Fibroblast of mammary gland (primary cell): ENCODE measurements around the gene ASB10.
A peak's percentile ranks its signal among the peaks of the same experiment; 100 is the strongest.

Source experiments
- DNase-seq: peaks from one replicate; pipeline ENCODE4 v3.0.0-alpha.2; 2010; ENCODE audit warnings: low read depth
- H3K4me3 ChIP-seq: 2 replicates; pipeline ENCODE4 v1.5.1; 2011; ENCODE audit warnings: low read depth, mild to moderate bottlenecking, low read length, moderate library complexity; ENCODE audit not compliant: control insufficient read depth
- CTCF ChIP-seq: conservative IDR thresholded peaks from 2 replicates; pipeline ENCODE4 v1.5.1; 2011; ENCODE audit warnings: low read depth, low read length, inconsistent platforms; ENCODE audit not compliant: control insufficient read depth, insufficient read depth

Gene ASB10

GRCh38 chr7:151174246-151175046, 12.6 kb downstream of the ASB10 start:
- no peak overlapping the region for H3K4me3 ChIP-seq
- no peak for TF ChIP-seq CTCF
- peak; percentile 38 for DNase-seq

- DNase-seq: no peak
- H3K4me3 ChIP-seq: no peak overlapping the region
- TF ChIP-seq CTCF: no peak
These were observed 13.4 kb downstream of the ASB10 start for GRCh38 chr7:151173386-151174245.

GRCh38 chr7:151172273-151173141, 14.5 kb downstream of the ASB10 start:
- H3K4me3 ChIP-seq: no peak overlapping the region

GRCh38 chr7:151168787-151169162, 18.3 kb downstream of the ASB10 start:
- H3K4me3 ChIP-seq: no peak overlapping the region
- no peak for DNase-seq
- TF ChIP-seq CTCF: no peak

More at GRCh38 chr7:151172273-151173141, 14.5 kb downstream of the ASB10 start:
- peak; percentile 58 for DNase-seq
- peak; percentile 96 for TF ChIP-seq CTCF

GRCh38 chr7:151168003-151168786, 18.9 kb downstream of the ASB10 start:
- no peak overlapping the region for H3K4me3 ChIP-seq
- no peak for TF ChIP-seq CTCF
- DNase-seq: no peak
